ENCODE data around the gene CENPS. TPM values are rescaled to one million over a fixed set of nuclear protein-coding genes. Genes with fewer than 3 reads are reported as not detected.
"Not testable (repeated sequence)": the region's sequence is repeated elsewhere in the genome, so short reads cannot be mapped to it uniquely, and the experiment has no call there.

The CENPS gene
- total RNA-seq, 1 experiment from 2014 or later, result 13.4 TPM

DNA sequence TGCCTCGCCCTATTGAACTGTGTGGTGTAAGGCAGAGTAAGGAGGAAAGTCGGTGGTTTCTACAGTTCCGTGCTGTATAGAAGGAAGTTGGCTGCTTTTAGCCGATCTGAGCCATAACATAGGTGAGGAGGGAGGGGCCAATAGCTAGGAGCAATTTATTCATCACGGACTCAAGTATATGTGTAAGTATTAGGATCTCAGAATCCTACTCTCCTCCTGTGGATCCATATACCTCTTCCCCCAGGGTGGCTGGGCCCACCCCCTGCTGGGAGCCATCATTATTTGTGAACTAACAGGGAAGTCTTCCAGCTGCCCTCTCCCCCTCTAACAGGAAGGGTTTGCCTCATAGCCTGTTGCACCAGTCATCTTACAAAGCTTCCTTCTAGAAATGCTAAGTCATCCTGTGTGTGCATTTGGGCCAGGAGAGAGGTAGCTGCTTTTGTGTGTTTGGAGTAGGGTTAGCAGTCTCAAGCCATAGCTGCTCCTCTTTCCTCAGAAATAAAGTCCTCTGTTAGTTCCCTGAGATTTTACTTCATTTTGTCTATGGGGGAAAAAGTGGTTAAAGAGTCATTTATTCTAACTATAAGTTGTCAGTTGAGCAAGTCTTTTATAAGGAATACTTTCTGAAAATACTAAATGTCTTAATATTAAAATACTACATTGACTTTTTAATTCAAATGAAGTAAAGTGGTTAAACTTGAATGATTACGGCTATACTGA is 14.9 kb upstream of the CENPS start:
- DNase-seq (ENCODE audit: low read depth, low spot score), result peak; percentile 50
- in situ Hi-C loops (cut with HindIII; ENCODE audit: low pct_unique_long_range_greater_than_20kb, low sequenced_read_pairs), result no loop called here

DNA sequence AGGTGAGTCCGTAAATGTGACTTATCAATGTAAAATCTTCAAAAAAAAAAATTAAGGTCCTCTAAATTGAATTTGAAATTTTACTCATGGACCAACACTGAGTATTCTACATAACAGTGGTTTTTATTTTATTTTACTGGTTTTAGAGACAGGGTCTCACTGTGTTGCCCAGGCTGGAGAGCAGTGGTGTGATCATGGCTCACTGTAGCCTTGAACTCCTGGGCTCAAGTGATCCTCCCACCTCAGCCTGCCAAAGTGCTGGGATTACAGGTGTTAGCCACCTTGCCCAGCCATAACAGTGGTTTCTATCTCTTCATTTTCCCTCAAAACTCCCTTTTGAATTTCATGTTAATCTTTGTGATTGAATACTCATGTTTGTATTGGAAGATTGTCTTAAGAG is 14.3 kb upstream of the CENPS start:
- DNase-seq (ENCODE audit: low read depth, low spot score); in situ Hi-C loops (cut with HindIII; ENCODE audit: low pct_unique_long_range_greater_than_20kb, low sequenced_read_pairs): not testable (repeated sequence)

DNA sequence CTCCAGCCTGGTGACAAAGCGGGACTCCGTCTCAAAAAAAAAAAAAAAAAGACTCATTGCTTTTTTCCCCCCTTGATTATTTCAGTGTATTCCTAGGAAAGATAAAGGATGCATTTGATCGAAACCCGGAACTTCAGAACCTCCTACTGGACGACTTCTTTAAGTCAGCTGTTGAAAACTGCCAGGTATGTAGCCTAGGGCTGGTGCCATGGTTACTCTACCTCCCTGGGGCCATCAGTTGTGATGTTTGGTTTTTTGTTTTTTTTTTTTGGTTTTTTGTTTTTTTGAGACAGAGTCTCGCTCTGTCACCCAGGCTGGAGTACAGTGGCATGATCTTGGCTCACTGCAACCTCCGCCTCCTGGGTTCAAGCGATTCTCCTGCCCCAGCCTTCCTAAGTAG is 11.5 kb upstream of the CENPS start:
- in situ Hi-C loops (cut with HindIII; ENCODE audit: low pct_unique_long_range_greater_than_20kb, low sequenced_read_pairs), result not testable (repeated sequence)

DNA sequence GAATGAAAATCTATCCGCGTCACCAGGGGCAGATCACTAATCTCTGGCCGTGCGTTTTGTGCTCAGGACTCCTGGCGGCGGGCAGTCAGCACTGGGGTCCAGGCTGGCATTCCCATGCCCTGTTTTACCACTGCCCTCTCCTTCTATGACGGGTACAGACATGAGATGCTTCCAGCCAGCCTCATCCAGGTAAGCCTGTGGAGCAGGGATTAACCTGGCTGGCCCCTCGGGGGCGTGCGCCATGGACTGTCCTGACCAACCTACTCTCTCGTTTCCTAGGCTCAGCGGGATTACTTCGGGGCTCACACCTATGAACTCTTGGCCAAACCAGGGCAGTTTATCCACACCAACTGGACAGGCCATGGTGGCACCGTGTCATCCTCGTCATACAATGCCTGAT is 10.9 kb upstream of the CENPS start:
- in situ Hi-C loops (cut with HindIII; ENCODE audit: low pct_unique_long_range_greater_than_20kb, low sequenced_read_pairs), result no loop called here
- DNase-seq (ENCODE audit: low read depth, low spot score), result no peak

More for the DNA sequence above, 11.5 kb upstream of the CENPS start:
- DNase-seq (ENCODE audit: low read depth, low spot score), result not testable (repeated sequence)

DNA sequence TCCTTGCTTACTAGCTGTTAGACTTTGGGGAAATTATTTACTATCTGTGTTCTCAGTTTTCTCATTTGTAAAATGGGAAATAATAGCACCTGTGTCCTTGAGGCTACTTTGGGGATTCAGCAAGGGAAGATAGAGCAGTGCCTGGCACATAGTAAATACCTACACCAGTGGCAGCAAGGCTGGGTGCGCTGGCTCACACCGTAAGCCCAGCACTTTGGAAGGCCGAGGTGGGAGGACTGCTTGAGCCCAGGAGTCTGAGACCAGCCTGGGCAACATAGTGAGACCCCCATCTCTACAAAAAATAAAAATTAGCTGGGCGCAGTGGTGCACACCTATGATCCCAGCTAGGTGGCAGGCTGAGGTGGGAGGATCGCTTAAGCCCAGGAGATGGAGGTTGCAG is 8.6 kb upstream of the CENPS start:
- in situ Hi-C loops (cut with HindIII; ENCODE audit: low pct_unique_long_range_greater_than_20kb, low sequenced_read_pairs), result no loop called here
- DNase-seq (ENCODE audit: low read depth, low spot score), result no peak

DNA sequence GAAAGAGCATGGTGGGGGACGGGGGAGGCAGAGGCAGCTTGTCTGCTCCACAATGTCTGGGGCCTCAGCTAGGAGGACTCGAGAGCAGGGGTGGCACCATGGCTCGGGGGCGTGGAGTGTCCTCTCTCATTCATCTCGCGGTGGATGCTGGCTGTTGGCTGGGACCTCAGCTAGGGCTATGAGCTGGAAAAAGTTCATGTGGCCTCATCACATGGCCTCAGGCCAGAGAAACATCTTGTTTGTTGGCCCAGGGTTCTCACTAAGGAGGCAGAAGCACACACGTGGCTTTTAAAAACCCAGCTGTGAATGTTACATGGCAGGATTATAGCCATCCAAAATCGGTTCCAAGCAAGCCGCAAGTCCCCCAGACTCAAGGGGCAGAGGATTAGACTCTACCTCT is 6.2 kb upstream of the CENPS start:
- peak; percentile 3 for DNase-seq (ENCODE audit: low read depth, low spot score)
- in situ Hi-C loops (cut with HindIII; ENCODE audit: low pct_unique_long_range_greater_than_20kb, low sequenced_read_pairs), result no loop called here

DNA sequence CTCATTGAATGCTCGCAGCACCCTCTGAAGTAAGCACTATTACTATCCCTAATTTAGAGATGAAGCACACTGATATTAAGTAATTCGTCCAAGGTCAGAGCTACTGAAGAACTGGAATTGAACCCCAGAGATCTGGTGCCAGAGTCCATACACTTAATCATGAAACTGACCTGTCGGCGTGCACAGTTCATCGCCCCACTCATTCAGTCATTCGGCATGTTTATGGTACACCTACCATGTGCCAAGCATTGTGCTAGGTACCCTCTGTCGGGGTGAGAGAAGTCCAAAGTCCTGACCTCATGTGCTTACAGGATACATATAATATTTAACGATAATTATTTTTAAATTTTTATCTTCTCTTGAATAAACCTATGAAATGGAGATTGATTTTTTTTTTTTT is 5.6 kb upstream of the CENPS start:
- no peak for DNase-seq (ENCODE audit: low read depth, low spot score)
- in situ Hi-C loops (cut with HindIII; ENCODE audit: low pct_unique_long_range_greater_than_20kb, low sequenced_read_pairs), result no loop called here

DNA sequence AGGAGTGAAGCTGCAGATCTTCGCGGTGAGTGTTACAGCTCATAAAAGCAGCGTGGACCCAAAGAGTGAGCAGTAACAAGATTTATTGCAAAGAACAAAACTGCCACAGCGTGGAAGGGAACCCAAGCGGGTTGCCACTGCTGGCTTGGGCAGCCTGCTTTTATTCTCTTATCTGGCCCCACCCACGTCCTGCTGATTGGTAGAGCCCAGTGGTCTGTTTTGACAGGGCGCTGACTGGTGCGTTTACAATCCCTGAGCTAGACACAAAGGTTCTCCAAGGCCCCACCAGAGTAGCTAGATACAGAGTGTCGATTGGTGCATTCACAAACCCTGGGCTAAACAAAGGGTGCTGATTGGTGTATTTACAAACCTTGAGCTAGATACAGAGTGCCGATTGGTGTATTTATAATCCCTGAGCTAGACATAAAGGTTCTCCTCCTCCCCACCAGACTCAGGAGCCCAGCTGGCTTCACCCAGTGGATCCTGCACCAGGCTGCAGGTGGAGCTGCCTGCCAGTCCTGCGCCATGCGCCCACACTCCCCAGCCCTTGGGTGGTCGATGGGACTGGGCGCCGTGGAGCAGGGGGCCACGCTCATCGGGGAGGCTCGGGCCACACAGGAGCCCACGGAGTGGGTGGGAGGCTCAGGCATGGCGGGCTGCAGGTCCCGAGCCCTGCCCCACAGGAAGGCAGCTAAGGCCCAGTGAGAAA is 4.3 kb upstream of the CENPS start:
- in situ Hi-C loops (cut with HindIII; ENCODE audit: low pct_unique_long_range_greater_than_20kb, low sequenced_read_pairs); DNase-seq (ENCODE audit: low read depth, low spot score): not testable (repeated sequence)

DNA sequence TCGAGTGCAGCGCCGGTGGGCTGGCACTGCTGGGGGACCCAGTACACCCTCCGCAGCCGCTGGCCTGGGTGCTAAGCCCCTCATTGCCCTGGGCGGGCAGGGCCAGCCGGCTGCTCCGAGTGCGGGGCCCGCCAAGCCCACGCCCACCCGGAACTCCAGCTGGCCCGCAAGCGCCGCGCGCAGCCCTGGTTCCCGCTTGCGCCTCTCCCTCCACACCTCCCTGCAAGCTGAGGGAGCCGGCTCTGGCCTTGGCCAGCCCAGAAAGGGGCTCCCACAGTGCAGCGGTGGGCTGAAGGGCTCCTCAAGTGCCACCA is 3.7 kb upstream of the CENPS start:
- DNase-seq (ENCODE audit: low read depth, low spot score); in situ Hi-C loops (cut with HindIII; ENCODE audit: low pct_unique_long_range_greater_than_20kb, low sequenced_read_pairs): not testable (repeated sequence)

DNA sequence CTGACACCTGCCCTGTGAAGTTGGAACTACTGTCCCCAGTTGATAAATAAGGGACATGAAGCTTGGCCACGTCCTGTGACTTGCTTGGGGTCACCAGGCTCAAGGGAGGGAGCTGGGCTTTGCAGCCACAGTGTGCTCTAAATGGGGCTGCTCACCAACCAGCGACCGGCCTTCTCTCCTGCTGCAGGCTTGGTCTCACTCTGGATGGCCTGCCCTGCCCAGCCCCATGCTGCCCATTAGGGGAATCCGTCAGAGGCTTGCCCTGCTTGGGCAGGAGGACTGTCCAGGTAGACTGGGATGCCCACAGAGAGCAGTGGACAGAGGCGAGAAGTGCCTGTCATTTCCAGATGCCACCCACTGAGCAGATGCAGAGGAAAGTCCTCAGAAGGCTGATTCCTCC is 1.2 kb upstream of the CENPS start:
- in situ Hi-C loops (cut with HindIII; ENCODE audit: low pct_unique_long_range_greater_than_20kb, low sequenced_read_pairs), result no loop called here
- no peak for DNase-seq (ENCODE audit: low read depth, low spot score)

DNA sequence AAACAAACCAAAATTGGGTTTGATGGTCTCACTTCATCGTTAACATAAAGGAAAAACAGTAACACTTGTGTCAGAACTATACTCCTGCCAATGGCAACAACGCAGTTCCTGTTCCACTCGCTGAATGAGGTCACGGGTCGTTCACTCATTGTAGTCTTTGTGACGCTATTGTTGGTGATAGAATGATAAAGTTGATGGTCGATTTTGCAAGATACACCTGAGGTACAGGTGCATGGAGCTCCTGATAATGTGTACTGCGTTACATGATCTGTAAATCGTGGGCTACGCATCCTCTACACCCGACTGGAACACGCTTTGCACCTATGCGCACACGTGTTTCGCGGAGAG is 391 bp upstream of the CENPS start:
- DNase-seq (ENCODE audit: low read depth, low spot score), result no peak
- in situ Hi-C loops (cut with HindIII; ENCODE audit: low pct_unique_long_range_greater_than_20kb, low sequenced_read_pairs), result no loop called here

DNA sequence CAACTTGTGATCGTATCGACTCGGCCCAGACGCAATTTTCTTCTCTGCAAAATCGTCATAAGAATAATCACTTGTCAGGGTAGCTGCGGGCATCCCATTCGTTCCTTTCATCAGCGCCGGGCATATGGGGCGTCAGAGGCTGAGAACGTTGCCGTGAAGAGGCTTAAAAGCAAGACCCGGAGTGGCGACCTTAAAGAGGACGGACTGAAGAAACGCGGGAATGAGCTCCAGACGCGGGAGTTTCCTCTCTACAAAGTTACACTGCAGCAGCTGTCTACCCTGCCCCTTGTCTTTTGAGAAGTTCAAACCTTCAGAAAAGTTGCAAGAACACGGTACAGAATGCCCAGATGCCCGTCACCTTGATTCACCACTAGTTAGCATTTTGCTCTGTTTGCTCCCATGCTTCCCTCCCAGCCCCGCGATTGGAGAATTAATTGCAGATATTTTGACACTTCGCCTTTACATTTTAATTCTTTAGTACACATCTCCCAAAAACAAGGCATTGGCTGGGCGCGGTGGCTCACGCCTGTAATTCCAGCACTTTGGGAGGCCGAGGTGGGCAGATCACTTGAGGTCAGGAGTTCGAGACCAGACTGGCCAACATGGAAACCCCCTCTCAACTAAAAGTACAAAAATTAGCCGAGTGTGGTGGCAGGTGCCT is 967 bp downstream of the CENPS start:
- no peak for DNase-seq (ENCODE audit: low read depth, low spot score)
- in situ Hi-C loops (cut with HindIII; ENCODE audit: low pct_unique_long_range_greater_than_20kb, low sequenced_read_pairs), result no loop called here

DNA sequence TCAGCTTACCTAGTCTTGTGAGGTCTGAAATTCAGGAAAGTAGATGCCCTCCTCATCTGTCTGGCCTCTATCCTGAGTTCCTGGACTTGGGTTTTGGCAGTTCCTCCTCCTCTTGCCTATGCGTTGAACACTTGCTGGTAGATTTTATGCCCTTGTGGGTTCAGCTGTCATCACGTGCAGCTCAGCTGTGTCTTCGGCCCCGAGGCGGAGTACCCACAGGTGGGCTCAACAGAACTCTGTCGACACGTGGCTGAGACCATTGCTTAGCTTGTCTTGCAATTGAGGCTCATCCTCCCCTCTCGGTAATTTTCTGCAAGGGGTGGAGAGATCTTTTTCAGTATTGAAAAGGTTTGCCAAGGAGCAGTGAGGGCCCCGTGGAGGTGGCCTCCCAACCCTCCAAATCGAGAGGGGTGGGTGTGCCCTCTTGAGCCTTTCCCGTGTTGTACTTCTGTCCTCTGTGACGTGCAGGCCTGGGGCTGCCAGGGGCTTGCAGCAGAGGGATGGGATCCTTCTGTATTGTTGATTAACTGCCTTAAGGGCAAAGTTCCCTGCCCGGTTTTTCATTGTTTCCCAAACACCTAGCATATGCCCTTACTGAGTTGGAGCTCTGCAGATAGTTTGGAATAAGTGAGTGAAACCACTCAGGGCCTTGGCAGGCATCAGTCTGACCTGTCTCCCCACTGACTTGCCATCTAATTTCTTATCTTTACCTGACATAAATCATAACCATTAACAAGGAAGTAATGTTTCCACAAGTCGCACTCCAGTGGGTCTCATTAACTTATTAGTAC is 2.9 kb downstream of the CENPS start:
- DNase-seq (ENCODE audit: low read depth, low spot score), result no peak
- in situ Hi-C loops (cut with HindIII; ENCODE audit: low pct_unique_long_range_greater_than_20kb, low sequenced_read_pairs), result no loop called here

DNA sequence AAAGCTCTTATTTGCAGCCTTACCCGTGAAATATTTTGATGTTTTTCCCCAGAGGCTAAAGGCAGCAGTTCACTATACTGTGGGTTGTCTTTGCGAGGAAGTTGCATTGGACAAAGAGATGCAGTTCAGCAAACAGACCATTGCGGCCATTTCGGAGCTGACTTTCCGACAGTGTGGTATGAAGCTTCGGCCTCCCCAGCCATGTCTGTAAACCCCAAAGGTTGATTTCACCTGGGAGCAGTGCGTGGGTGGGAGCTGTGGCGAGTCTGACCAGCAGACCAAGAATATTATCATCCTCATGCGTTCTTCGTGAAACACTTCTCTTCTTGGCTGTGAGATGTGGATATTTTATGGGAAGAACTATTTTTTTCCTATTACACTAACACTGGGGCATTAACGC is 3.6 kb downstream of the CENPS start:
- DNase-seq (ENCODE audit: low read depth, low spot score), result no peak
- in situ Hi-C loops (cut with HindIII; ENCODE audit: low pct_unique_long_range_greater_than_20kb, low sequenced_read_pairs), result no loop called here

DNA sequence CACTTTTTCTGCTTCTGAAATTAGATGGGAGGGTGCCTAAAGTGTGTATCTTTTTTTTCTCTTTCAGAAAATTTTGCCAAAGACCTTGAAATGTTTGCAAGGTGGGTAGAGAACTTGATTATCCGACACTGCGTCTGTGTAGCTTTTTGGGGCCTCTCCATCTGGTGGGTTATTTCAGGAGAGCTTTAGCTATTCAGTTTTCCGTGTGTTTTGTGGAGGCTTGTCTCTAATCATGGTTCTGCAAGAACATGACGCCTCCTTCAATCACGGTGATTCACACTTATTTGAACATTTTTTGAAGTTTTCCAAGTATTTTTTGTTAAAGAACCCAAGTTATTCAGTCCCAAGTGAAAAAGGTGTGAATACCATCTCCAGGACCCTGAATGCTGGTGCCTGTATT is 4.4 kb downstream of the CENPS start:
- in situ Hi-C loops (cut with HindIII; ENCODE audit: low pct_unique_long_range_greater_than_20kb, low sequenced_read_pairs), result no loop called here
- no peak for DNase-seq (ENCODE audit: low read depth, low spot score)

DNA sequence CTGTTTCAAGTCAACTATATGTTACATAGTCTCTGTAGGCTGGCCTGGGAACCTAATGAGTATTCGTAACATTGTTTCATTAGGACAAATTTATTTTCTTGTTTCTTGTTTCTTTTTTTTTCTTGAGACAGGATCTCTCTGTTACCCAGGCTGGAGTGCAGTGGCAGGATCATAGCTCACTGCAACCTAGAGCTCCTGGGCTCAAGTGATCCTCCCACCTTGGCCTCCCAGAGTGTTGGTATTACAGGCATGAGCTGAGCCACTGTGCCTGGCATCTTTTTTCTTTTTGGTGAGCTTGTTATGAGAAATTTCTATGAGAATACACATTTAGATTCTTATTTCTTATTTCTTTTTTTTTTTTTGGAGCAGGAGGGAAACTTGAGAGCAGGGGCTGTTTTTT is 6.8 kb downstream of the CENPS start:
- no peak for DNase-seq (ENCODE audit: low read depth, low spot score)
- in situ Hi-C loops (cut with HindIII; ENCODE audit: low pct_unique_long_range_greater_than_20kb, low sequenced_read_pairs), result no loop called here

DNA sequence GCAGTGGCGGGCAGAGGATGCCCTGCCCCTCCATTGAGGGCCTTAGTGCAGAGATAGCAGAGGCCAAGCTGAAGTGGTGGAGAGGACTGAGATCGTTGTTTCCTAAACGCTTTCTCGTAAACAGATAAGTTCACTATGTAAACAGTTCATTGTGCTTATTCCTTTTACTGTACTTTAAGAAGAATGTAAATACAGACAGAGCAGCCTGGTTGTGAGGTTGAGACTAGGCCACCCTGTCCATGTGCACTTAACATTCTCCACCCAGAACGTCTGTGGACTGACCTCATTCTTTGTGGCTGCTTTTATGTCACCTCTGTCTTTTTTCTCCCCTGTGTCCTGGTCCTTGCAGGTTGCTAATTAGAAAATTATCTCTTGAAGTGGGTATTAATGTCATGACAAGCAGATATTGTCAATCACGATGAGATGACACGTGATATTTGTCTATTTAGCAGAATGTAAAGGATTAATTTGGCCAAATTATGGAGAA is 8.5 kb downstream of the CENPS start:
- DNase-seq (ENCODE audit: low read depth, low spot score), result no peak
- in situ Hi-C loops (cut with HindIII; ENCODE audit: low pct_unique_long_range_greater_than_20kb, low sequenced_read_pairs), result no loop called here

DNA sequence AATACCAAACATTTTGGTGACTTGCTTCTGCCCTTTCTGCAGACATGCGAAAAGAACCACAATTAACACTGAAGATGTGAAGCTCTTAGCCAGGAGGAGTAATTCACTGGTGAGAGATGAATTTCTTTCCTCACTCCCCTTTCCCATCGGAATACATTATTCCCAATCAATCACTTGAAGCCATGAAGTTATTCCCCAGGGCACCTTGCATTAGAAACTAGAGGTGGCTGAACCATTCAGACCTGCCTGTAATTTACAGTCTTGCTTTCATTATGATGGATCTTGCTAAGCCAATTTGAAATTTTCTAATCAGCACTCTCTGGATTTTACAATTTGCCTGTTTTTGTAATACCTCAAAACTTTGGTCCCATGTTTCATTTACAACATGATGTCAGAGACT is 10.1 kb downstream of the CENPS start:
- in situ Hi-C loops (cut with HindIII; ENCODE audit: low pct_unique_long_range_greater_than_20kb, low sequenced_read_pairs), result no loop called here
- DNase-seq (ENCODE audit: low read depth, low spot score), result no peak

Data from SK-MEL-5 (cell line).